WTC11 (cell line): ENCODE measurements around the gene RPL29. TPM values are rescaled to one million over a fixed set of nuclear protein-coding genes. Genes with fewer than 3 reads are reported as not detected.

Experiments used
- ATAC-seq: fragments of 200-7000 bp; cut with Tn5 transposase; 2 replicates; pipeline ENCODE4 v1.10.0; 2021; ENCODE audit warnings: mild to moderate bottlenecking, moderate library complexity
- CTCF ChIA-PET: fragments of 300-600 bp; sonication (Branson Sonifier 250); formaldehyde crosslinking; loops from one replicate; lab custom pipeline; 2021; ENCODE audit warnings: antibody characterized with exemption; lab: Charles Lee
- POLR2A ChIA-PET: fragments of 350-600 bp; sonication (Branson Sonifier 250); formaldehyde crosslinking; loops from one replicate; lab custom pipeline; 2021; ENCODE audit warnings: antibody characterized with exemption; lab: Charles Lee
- DNase-seq: peaks from one replicate; pipeline ENCODE4 v3.0.0; 2021; ENCODE audit warnings: low spot score
- H3K27ac Mint-ChIP-seq: 2 replicates; pipeline ENCODE4 v1.8.0; 2021; ENCODE audit warnings: mixed read lengths
- H3K27me3 Mint-ChIP-seq: 2 replicates; pipeline ENCODE4 v1.8.0; 2021; ENCODE audit warnings: low read depth, mild to moderate bottlenecking, moderate library complexity, mixed read lengths
- H3K36me3 Mint-ChIP-seq: 2 replicates; pipeline ENCODE4 v1.8.0; 2021; ENCODE audit warnings: mixed read lengths
- H3K4me1 Mint-ChIP-seq: 2 replicates; pipeline ENCODE4 v1.8.0; 2022; ENCODE audit warnings: mixed read lengths
- H3K4me3 Mint-ChIP-seq: 2 replicates; pipeline ENCODE4 v1.8.0; 2021; ENCODE audit warnings: mild to moderate bottlenecking, moderate library complexity, mixed read lengths
- H3K9me3 Mint-ChIP-seq: 2 replicates; pipeline ENCODE4 v1.8.0; 2021; ENCODE audit warnings: mixed read lengths
- CBFB ChIP-seq: sonication (generic); formaldehyde crosslinking; IDR thresholded peaks from 2 replicates; pipeline ENCODE4 v1.8.1; 2022; ENCODE audit warnings: mild to moderate bottlenecking, low read depth, missing genetic modification reagents
- CREB1 ChIP-seq: sonication (generic); formaldehyde crosslinking; IDR thresholded peaks from 2 replicates; pipeline ENCODE4 v1.8.0; 2023; ENCODE audit warnings: mild to moderate bottlenecking, missing genetic modification reagents
- HMGA2 ChIP-seq: fragments of 250-450 bp; sonication (Bioruptor Pico); IDR thresholded peaks from 2 replicates; pipeline ENCODE4 v1.4.0; 2021; ENCODE audit warnings: mild to moderate bottlenecking, moderate library complexity
- IRF2 ChIP-seq: sonication (generic); formaldehyde crosslinking; IDR thresholded peaks from 2 replicates; pipeline ENCODE4 v1.8.0; 2022; ENCODE audit warnings: low read depth, missing genetic modification reagents, borderline replicate concordance
- MXD4 ChIP-seq: fragments of 250-450 bp; sonication (Bioruptor Pico); IDR thresholded peaks from 2 replicates; pipeline ENCODE4 v1.8.0; 2021; ENCODE audit warnings: mild to moderate bottlenecking, moderate library complexity, borderline replicate concordance
- MYBL2 ChIP-seq: sonication (generic); formaldehyde crosslinking; IDR thresholded peaks from 2 replicates; pipeline ENCODE4 v1.8.1; 2023; ENCODE audit warnings: mild to moderate bottlenecking, moderate library complexity, missing genetic modification reagents
- NR1H2 ChIP-seq: sonication (generic); formaldehyde crosslinking; IDR thresholded peaks from 2 replicates; pipeline ENCODE4 v1.9.0; 2021; ENCODE audit warnings: mild to moderate bottlenecking, moderate library complexity, missing genetic modification reagents
- RELA ChIP-seq: sonication (generic); formaldehyde crosslinking; IDR thresholded peaks from 2 replicates; pipeline ENCODE4 v1.8.1; 2022; ENCODE audit warnings: missing genetic modification reagents, mild to moderate bottlenecking, borderline replicate concordance
- SMAD4 ChIP-seq: sonication (generic); formaldehyde crosslinking; IDR thresholded peaks from 2 replicates; pipeline ENCODE4 v1.8.0; 2022; ENCODE audit warnings: mild to moderate bottlenecking, missing genetic modification reagents
- SP1 ChIP-seq: sonication (generic); formaldehyde crosslinking; conservative IDR thresholded peaks from 2 replicates; pipeline ENCODE4 v1.8.1; 2022; ENCODE audit warnings: missing genetic modification reagents
- TP53 ChIP-seq: sonication (generic); formaldehyde crosslinking; IDR thresholded peaks from 2 replicates; pipeline ENCODE4 v1.8.1; 2023; ENCODE audit warnings: mild to moderate bottlenecking, missing genetic modification reagents
- ZNF121 ChIP-seq: sonication (generic); formaldehyde crosslinking; IDR thresholded peaks from 2 replicates; pipeline ENCODE4 v1.8.0; 2023; ENCODE audit warnings: missing genetic modification reagents
- ZNF219 ChIP-seq: sonication (generic); formaldehyde crosslinking; IDR thresholded peaks from 2 replicates; pipeline ENCODE4 v1.8.0; 2023; ENCODE audit warnings: missing genetic modification reagents, mild to moderate bottlenecking, borderline replicate concordance
- total RNA-seq: library from RNA; stranded (reverse); gene quantifications from 3 replicates; pipeline ENCODE4 v1.2.3, GENCODE V29; 2021
- TF ChIP-seq, protein P1 (sequence below): sonication (generic); formaldehyde crosslinking; IDR thresholded peaks from 2 replicates; pipeline ENCODE4 v1.8.0; 2022; ENCODE audit warnings: mild to moderate bottlenecking, missing genetic modification reagents
- TF ChIP-seq, protein P2 (sequence below): sonication (generic); formaldehyde crosslinking; IDR thresholded peaks from 2 replicates; pipeline ENCODE4 v1.8.0; 2022; ENCODE audit warnings: mild to moderate bottlenecking, missing genetic modification reagents
- TF ChIP-seq, protein P3 (sequence below): sonication (generic); formaldehyde crosslinking; IDR thresholded peaks from 2 replicates; pipeline ENCODE4 v1.8.1; 2023; ENCODE audit warnings: mild to moderate bottlenecking, missing genetic modification reagents, moderate library complexity
- TF ChIP-seq, protein P4 (sequence below): sonication (generic); formaldehyde crosslinking; IDR thresholded peaks from 2 replicates; pipeline ENCODE4 v1.8.1; 2022; ENCODE audit warnings: mild to moderate bottlenecking, moderate library complexity, missing genetic modification reagents
- TF ChIP-seq, protein P5 (sequence below): sonication (generic); formaldehyde crosslinking; IDR thresholded peaks from 2 replicates; pipeline ENCODE4 v1.8.0; 2023; ENCODE audit warnings: mild to moderate bottlenecking, missing genetic modification reagents
- TF ChIP-seq, protein P6 (sequence below): fragments of 250-450 bp; sonication (Bioruptor Pico); IDR thresholded peaks from 2 replicates; pipeline ENCODE4 v1.9.0; 2021; ENCODE audit warnings: mild to moderate bottlenecking

The RPL29 gene
- total RNA-seq, 1 experiment from 2014 or later, result 1,343 TPM

DNA sequence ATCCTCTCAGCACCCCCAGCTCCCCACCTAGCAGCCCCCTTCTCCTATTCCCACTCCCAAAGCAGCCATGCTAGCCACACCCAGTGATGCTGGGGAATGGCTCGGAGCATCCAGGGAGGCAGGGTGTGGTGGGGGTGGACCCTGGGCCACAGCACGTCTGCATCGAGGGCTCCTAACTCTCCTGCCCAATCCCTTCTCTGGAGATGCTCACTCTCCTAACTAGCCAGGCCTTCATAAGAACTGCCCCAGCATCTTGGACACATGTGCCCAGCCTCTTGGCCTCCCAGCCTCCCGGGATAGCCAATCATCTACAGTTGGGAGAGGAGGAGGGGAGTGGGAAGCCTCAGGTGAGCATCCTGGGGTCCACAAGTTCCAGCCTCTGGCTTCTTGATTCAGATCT, 31.2 kb downstream of the RPL29 start:
- ChIA-PET CTCF (interaction anchor here (3.9 to 6.5 kb wide), 2 partner anchors 10 to 18 kb away, joined by 19 to 60 read pairs; partner anchors contain the start of genes ABHD14A, ABHD14B and ACY1), POLR2A (interaction anchor here (0.7 to 1.6 kb wide), 3 partner anchors 9 to 749 kb away, joined by 3 to 6 read pairs (median 3); partner anchors contain the start of genes ABHD14B and ACY1)
- no peak overlapping the region for H3K4me3 Mint-ChIP-seq
- peaks cover 40% of the 10 kb centered on the region for H3K4me1 Mint-ChIP-seq
- no peaks in the 10 kb centered on the region for H3K9me3 Mint-ChIP-seq
- no peak for DNase-seq
- H3K27me3 Mint-ChIP-seq, result peaks cover 23% of the 10 kb centered on the region
- no peak for ATAC-seq
- no peaks in the 10 kb centered on the region for H3K36me3 Mint-ChIP-seq
- TF ChIP-seq IRF2 (CRISPR knock-in tag), result no peak
- TF ChIP-seq CREB1 (CRISPR knock-in tag), result no peak
- no peak for TF ChIP-seq ZNF121 (CRISPR knock-in tag)
- TF ChIP-seq, protein P1, sequence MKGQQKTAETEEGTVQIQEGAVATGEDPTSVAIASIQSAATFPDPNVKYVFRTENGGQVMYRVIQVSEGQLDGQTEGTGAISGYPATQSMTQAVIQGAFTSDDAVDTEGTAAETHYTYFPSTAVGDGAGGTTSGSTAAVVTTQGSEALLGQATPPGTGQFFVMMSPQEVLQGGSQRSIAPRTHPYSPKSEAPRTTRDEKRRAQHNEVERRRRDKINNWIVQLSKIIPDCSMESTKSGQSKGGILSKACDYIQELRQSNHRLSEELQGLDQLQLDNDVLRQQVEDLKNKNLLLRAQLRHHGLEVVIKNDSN (CRISPR knock-in tag), result no peak
- TF ChIP-seq, protein P2, sequence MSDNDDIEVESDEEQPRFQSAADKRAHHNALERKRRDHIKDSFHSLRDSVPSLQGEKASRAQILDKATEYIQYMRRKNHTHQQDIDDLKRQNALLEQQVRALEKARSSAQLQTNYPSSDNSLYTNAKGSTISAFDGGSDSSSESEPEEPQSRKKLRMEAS, result no peak
- TF ChIP-seq SMAD4 (CRISPR knock-in tag), result no peak
- TF ChIP-seq, protein P3, sequence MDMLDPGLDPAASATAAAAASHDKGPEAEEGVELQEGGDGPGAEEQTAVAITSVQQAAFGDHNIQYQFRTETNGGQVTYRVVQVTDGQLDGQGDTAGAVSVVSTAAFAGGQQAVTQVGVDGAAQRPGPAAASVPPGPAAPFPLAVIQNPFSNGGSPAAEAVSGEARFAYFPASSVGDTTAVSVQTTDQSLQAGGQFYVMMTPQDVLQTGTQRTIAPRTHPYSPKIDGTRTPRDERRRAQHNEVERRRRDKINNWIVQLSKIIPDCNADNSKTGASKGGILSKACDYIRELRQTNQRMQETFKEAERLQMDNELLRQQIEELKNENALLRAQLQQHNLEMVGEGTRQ (CRISPR knock-in tag), result no peak
- TF ChIP-seq MXD4 (CRISPR knock-in tag), result no peak
- no peak for TF ChIP-seq NR1H2 (CRISPR knock-in tag)
- TF ChIP-seq ZNF219 (CRISPR knock-in tag), result no peak
- TF ChIP-seq HMGA2 (CRISPR knock-in tag), result no peak
- TF ChIP-seq MYBL2 (CRISPR knock-in tag), result no peak
- TF ChIP-seq, protein P4, sequence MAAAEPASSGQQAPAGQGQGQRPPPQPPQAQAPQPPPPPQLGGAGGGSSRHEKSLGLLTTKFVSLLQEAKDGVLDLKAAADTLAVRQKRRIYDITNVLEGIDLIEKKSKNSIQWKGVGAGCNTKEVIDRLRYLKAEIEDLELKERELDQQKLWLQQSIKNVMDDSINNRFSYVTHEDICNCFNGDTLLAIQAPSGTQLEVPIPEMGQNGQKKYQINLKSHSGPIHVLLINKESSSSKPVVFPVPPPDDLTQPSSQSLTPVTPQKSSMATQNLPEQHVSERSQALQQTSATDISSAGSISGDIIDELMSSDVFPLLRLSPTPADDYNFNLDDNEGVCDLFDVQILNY (CRISPR knock-in tag), result no peak
- TF ChIP-seq TP53 (CRISPR knock-in tag), result no peak
- TF ChIP-seq RELA, result no peak
- TF ChIP-seq SP1 (CRISPR knock-in tag), result no peak
- TF ChIP-seq, protein P5, sequence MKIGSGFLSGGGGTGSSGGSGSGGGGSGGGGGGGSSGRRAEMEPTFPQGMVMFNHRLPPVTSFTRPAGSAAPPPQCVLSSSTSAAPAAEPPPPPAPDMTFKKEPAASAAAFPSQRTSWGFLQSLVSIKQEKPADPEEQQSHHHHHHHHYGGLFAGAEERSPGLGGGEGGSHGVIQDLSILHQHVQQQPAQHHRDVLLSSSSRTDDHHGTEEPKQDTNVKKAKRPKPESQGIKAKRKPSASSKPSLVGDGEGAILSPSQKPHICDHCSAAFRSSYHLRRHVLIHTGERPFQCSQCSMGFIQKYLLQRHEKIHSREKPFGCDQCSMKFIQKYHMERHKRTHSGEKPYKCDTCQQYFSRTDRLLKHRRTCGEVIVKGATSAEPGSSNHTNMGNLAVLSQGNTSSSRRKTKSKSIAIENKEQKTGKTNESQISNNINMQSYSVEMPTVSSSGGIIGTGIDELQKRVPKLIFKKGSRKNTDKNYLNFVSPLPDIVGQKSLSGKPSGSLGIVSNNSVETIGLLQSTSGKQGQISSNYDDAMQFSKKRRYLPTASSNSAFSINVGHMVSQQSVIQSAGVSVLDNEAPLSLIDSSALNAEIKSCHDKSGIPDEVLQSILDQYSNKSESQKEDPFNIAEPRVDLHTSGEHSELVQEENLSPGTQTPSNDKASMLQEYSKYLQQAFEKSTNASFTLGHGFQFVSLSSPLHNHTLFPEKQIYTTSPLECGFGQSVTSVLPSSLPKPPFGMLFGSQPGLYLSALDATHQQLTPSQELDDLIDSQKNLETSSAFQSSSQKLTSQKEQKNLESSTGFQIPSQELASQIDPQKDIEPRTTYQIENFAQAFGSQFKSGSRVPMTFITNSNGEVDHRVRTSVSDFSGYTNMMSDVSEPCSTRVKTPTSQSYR, result no peak
- TF ChIP-seq CBFB, result no peak
- TF ChIP-seq, protein P6, sequence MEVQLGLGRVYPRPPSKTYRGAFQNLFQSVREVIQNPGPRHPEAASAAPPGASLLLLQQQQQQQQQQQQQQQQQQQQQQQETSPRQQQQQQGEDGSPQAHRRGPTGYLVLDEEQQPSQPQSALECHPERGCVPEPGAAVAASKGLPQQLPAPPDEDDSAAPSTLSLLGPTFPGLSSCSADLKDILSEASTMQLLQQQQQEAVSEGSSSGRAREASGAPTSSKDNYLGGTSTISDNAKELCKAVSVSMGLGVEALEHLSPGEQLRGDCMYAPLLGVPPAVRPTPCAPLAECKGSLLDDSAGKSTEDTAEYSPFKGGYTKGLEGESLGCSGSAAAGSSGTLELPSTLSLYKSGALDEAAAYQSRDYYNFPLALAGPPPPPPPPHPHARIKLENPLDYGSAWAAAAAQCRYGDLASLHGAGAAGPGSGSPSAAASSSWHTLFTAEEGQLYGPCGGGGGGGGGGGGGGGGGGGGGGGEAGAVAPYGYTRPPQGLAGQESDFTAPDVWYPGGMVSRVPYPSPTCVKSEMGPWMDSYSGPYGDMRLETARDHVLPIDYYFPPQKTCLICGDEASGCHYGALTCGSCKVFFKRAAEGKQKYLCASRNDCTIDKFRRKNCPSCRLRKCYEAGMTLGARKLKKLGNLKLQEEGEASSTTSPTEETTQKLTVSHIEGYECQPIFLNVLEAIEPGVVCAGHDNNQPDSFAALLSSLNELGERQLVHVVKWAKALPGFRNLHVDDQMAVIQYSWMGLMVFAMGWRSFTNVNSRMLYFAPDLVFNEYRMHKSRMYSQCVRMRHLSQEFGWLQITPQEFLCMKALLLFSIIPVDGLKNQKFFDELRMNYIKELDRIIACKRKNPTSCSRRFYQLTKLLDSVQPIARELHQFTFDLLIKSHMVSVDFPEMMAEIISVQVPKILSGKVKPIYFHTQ, result no peak
- H3K27ac Mint-ChIP-seq, result no peak overlapping the region
